Activated CD8-positive, alpha-beta memory T cell treated with anti-CD3 and anti-CD28 coated beads, Interleukin-2, amount 50 U/mL, for 4 hours (primary cell): Measurements from ENCODE around the gene EHHADH.
"Not testable (repeated sequence)": the region's sequence is repeated elsewhere in the genome, so short reads cannot be mapped to it uniquely, and the experiment has no call there.

Experiments
- DNase-seq: peaks from one replicate; pipeline ENCODE4 v3.0.0-alpha.2; 2020

EHHADH gene

GRCh38 chr3:185250653-185251052 lies 3.2 kb downstream of the EHHADH start:
- no peak for DNase-seq

- DNase-seq = no peak
Measured at GRCh38 chr3:185250247-185250646, 3.6 kb downstream of the EHHADH start.

- no peak for DNase-seq
Measured at GRCh38 chr3:185242642-185243041, 11.2 kb downstream of the EHHADH start.

GRCh38 chr3:185236969-185237368 lies 16.9 kb downstream of the EHHADH start:
- no peak for DNase-seq

GRCh38 chr3:185233328-185233727 lies 20.5 kb downstream of the EHHADH start:
- DNase-seq = no peak

- not testable (repeated sequence) for DNase-seq
Measured at GRCh38 chr3:185226526-185226925, 27.3 kb downstream of the EHHADH start.

- no peak for DNase-seq
Measured at GRCh38 chr3:185225523-185225922, 28.3 kb downstream of the EHHADH start.

GRCh38 chr3:185225080-185225479 lies 28.8 kb downstream of the EHHADH start:
- no peak for DNase-seq

- no peak for DNase-seq
Measured at GRCh38 chr3:185221203-185221602, 32.6 kb downstream of the EHHADH start.

- DNase-seq = no peak
Measured at GRCh38 chr3:185216607-185216958, 37.3 kb downstream of the EHHADH start.

GRCh38 chr3:185215873-185216606 lies 37.8 kb downstream of the EHHADH start:
- DNase-seq = no peak

GRCh38 chr3:185212559-185212958 lies 41.3 kb downstream of the EHHADH start:
- DNase-seq = no peak

GRCh38 chr3:185212086-185212485 lies 41.8 kb downstream of the EHHADH start:
- no peak for DNase-seq

- no peak for DNase-seq
Measured at GRCh38 chr3:185210621-185211142, 43.2 kb downstream of the EHHADH start.

- no peak for DNase-seq
Measured at GRCh38 chr3:185208823-185209222, 45.0 kb downstream of the EHHADH start.

GRCh38 chr3:185207931-185208746 lies 45.7 kb downstream of the EHHADH start:
- no peak for DNase-seq

GRCh38 chr3:185207481-185207880 lies 46.4 kb downstream of the EHHADH start:
- DNase-seq = no peak

- no peak for DNase-seq
Measured at GRCh38 chr3:185205865-185206264, 48.0 kb downstream of the EHHADH start.

GRCh38 chr3:185204894-185205293 lies 49.0 kb downstream of the EHHADH start:
- no peak for DNase-seq

- no peak for DNase-seq
Measured at GRCh38 chr3:185200639-185201038, 53.2 kb downstream of the EHHADH start.

GRCh38 chr3:185199671-185200070 lies 54.2 kb downstream of the EHHADH start:
- DNase-seq = no peak

GRCh38 chr3:185199206-185199605 lies 54.6 kb downstream of the EHHADH start:
- no peak for DNase-seq

GRCh38 chr3:185197068-185197467 lies 56.8 kb downstream of the EHHADH start:
- DNase-seq = no peak

GRCh38 chr3:185195652-185196051 lies 58.2 kb downstream of the EHHADH start:
- no peak for DNase-seq
